HG03575 (cell line): ENCODE results near the gene RAX.
"Not testable (repeated sequence)": the region's sequence is repeated elsewhere in the genome, so short reads cannot be mapped to it uniquely, and the experiment has no call there.

Experiments
- ATAC-seq: cut with Tn5 transposase; IDR thresholded peaks from one replicate; pipeline ENCODE4 v1.9.1; 2021; ENCODE audit not compliant: unreplicated experiment, insufficient number of reproducible peaks, low FRiP score; ENCODE audit errors: extremely low read depth

Gene RAX

DNA sequence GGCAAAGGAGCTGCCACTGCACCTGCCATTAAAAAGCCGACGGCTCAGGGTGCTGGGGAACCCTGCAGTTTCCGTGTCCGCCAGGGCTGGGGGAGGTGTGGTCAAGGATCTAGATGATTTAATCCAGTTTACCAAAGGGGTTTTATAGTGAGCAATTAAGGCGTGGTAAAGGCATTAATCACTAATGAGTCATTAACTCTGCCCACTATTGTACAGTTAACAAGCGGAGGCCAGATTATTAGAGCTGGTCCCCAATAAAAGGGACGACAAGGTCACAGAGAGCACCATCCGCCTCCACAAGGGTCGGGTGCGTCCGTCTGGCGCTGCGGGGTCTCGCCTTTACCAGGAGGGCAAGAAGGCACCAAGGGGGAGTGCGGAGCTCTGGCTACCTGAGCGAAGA, 9.6 kb downstream of the RAX start:
- ATAC-seq, result no peak

DNA sequence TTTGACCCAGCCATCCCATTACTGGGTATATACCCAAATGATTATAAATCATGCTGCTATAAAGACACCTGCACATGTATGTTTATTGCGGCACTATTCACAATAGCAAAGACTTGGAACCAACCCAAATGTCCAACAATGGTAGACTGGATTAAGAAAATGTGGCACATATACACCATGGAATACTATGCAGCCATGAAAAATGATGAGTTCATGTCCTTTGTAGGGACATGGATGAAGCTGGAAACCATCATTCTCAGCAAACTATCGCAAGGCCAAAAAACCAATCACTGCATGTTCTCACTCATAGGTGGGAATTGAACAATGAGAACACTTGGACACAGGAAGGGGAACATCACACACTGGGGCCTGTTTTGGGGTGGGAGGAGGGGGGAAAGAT, 11.0 kb downstream of the RAX start:
- ATAC-seq, result not testable (repeated sequence)

DNA sequence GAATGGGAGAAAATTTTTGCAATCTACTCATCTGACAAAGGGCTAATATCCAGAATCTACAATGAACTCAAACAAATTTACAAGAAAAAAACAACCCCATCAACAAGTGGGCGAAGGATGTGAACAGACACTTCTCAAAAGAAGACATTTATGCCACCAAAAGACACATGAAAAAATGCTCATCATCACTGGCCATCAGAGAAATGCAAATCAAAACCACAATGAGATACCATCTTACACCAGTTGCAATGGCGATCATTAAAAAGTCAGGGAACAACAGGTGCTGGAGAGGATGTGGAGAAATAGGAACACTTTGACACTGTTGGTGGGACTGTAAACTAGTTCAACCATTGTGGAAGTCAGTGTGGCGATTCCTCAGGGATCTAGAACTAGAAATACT, 11.4 kb downstream of the RAX start:
- not testable (repeated sequence) for ATAC-seq

DNA sequence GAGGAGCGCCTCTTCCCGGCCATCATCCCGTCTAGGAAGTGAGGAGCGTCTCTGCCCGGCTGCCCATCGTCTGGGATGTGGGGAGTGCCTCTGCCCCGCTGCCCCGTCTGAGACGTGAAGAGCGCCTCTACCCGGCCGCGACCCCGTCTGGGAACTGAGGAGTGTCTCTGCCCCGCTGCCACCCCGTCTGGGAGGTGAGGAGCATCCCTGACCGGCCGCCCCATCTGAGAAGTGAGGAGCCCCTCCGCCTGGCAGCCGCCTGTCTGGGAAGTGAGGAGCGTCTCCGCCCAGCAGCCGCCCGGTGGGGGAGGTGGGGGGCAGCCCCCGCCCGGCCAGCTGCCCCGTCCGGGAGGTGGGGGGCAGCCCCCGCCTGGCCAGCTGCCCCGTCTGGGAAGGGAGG, 17.8 kb downstream of the RAX start:
- ATAC-seq, result not testable (repeated sequence)

DNA sequence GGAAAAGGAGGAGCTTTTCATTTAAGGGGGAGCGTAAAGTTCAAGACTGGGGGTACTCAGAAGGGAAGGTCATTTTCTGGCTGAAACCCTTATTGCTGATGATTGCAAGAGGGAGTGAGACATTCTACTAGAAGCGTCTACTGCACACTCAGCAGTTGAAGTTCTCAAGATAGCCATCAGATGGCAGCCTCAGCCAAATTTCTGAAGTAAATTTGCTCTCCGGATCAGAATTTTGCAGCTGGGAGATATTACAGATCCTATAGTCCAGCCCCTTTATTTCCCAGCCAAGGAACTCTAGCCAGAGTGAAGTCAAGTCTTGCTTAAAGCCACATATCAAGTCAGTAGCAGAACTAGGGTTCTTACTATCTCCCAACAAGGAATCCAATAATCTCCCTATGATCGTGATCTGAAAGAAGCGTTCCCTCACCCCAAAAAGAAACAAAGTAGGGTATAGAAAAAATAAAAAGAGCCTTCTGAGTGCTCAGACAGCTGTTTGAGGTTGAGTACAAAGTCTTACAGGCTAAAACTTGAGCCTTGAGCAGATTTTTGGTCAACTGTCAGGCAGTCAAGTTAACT, 24.0 kb downstream of the RAX start:
- ATAC-seq, result no peak

DNA sequence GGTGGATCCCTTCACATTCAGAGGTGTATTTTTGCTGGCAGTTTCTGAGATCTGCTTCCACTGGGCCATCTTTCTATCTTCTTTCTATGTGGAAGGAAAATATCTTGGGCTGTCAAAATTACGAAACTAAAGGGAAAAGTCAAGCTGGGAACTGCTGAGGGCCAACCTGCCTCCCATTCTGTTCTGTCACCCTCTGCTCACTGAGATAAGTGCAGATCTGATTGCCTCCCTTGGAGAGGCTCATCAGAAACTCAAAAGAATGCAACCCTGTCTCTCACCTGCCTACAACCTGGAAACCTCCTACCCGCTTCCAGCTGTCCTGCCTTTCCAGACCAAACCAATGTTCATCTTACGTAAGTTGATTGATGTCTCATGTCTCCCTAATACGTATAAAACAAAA, 26.5 kb downstream of the RAX start:
- no peak for ATAC-seq

DNA sequence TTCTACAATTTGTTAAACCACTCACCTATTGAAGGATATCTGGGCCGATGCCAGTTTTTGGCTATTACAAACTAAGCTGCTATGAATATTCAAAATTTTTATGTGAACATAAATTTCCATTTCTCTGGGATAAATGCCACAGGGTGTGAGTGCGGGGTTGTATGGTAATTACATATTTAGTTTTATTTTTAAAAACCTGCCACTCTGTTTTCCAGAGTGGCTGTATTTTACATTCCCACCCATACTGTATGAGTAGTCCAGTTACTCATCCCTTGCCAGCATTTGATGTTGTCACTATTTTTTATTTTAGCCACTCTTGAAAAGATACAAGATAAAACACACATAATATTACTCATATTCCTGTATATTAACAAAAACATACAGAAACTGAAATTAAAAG, 30.3 kb downstream of the RAX start:
- no peak for ATAC-seq

DNA sequence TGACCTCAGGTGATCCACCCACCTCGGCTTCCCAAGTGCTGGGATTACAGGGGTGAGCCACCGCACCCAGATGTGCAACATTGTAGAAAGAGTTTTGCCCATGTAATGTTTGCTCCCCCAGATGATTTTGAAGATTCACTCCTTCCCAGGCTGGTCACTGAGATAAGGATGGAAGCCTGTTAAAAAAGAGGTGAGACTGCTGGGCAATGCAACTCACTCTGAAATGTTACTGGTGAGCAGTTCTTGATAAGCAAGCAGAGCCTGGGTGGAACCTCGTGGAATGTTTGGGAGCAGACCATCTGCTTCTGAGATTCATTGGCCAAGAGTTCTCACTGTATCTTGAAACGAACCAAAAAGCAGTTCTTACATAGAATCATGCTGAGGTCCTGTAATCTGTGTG, 33.6 kb downstream of the RAX start:
- no peak for ATAC-seq

DNA sequence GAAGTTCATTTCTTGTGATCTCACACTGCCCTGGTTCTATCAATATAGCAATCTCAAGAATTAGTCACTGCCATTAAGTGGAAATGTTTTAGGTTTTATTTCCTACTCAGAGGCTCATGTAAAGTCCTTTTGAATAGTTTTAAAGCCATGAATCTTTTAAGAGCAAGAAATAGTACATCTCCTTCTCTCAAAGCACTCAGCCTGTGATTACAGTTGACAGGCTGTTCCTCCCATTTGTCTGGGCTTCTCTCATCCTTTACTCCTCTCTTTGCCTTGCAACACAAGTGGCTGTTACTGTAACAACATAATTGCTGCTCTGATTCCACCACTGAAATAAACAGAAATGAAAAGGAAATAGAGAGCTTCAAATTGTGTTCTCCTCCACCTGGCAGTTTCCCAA, 34.9 kb downstream of the RAX start:
- no peak for ATAC-seq

DNA sequence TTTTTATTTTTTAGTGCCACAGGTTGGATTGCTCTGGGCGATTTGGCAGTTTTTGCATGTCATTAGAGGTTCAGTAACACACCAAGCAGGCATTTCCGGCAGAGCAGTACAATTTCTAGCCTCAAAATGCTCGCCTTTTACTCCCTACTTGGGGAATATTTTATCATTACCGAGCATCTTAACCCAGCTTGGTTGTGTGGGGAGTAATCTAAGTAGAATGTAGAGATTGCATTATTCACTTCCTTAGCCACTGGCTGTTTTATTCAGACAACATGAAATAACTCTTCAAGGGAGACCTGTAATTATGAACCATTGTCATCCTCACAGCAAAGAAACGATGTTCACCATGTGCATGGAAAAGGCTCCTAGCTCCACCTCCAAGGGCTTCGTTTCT, 40.2 kb downstream of the RAX start:
- ATAC-seq, result no peak

DNA sequence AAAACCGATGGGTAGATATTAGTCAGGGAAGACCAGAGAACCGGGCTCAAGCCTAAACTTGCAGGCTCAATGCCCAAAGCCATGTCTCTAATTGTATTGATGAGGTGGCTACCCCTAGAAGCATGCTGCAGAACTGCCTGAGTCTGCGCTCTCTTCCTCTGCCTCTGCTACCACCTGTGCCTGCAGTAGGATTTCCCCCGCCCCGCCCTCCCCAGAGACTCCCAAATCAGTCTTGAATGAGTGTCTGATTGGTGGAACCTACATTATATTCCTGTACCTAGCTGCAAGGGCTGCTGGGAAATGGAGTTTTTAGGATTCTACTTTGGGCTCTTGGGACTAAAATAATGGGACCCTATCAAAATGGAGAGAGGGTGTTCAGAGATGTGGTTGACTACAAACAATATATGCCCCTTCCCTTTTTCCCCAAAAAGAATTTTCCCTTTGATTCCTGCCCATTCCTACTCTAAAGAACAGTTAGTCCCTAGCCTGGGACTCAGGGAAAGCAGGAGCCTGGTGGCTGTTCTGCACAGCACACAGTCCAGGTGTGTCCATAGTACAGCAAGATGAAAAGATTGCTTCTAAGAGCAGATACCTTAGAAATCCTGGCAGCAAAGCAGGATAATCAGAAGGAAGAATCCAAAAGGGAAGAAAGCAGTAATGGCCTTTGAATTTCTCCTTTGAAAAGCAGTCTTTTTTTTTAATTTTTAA, 40.8 kb downstream of the RAX start:
- no peak for ATAC-seq

DNA sequence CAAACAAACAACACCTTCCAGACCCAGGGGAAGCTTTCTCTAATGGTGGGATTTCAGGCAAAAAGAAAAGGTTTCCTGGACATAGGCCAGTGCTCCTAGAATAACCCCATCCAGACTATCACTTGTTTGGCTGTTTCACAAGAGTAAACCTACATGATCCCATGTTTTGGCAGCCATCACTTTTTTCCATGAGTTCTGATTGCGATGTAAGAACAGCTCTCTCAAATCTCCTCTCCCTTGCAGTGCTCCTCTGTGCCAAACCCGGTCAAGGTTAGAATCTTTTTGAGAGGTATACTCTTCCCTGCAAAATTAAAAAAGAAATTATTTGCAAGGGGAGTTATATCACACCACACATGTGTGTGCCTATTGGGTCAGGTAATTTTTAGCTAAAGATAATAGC, 41.4 kb downstream of the RAX start:
- ATAC-seq, result no peak

DNA sequence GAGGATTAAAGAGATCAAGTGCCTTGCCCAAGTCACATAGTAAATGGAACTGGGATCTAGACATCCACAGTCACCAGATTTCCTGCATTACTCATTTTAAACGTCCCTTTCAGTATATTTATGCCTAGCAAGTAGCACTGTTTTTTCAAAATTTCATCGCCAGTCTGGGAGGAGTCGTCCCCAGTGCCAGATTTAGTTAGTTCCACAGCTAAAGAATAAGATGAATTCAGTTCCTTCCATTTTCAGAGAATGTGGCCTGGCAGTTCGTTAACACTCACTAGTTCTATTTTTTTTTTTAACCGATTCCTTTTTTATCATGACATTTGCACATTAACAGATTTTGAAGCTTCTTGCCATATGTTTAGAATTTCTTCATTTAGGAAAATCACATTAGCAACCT, 42.1 kb downstream of the RAX start:
- ATAC-seq, result no peak

DNA sequence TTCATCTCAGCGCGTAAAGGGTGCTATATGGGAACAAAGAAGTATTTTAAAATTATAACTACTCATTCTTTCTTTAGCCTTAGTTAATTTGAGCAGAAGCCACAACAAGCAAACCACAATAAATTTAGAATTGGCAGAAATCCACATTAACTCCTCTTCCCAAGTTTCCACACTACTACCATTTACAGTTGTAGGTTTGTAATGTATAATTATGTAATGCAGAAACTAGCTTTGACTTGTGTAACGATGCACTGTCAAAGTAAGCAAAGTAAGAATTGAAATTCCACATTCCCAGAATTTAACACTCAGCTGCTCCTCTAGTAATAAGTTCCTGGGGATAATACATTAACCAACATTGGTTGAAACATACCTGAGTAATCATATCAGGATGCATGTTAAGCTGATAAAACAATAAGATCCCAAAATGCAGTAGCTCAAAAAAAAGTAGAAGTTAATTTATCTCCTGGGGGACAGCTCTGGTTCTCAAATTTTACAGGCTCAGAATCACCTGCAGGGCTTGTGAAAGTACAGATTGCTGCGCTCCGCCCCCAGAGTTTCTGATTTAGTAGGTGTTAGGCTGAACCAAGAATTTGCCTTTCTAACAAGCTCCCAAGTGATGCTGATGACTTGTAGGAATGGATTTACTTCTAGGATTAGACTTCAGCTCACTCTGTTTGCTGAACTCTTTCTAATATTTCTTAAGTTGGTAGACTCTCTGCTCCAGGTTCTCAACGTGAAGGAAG, 43.4 kb downstream of the RAX start:
- ATAC-seq, result no peak

DNA sequence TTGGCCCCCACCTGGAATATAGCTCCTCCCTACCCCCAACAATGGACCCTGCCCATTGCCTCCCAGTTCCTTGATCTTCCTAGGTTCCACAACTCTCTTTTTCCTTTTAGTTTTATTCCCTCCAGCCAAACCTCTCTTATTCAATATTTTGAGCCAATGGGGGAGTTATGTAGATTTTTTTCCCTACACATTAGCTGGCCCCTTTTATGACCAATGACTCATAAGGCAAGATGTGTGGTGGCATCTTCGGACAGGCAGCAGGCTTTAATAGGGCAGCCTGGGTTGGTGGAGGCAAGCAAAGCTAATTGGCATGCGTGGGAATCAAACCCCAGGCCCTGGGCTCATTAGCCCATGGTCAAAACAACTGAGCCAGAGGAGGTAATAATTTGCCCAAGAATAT, 44.1 kb downstream of the RAX start:
- no peak for ATAC-seq

DNA sequence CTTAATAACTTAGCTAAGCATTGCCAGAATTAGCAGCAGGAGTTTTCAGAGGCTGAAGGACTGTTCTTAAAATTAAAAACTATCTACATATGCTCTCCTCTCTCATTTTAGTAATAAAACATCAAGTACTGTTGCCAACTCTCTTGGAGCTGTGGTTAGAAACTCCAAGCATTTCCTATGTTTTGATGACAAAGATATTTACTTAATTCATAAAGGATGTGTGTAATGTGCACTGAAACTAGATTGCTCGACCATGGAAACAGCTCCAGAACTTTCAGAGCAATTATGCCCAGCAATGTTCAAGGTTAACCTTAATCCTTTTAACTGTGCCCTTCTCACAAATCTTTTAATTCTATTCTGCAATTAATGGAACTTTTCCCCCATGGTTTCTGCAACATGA, 44.9 kb downstream of the RAX start:
- no peak for ATAC-seq

DNA sequence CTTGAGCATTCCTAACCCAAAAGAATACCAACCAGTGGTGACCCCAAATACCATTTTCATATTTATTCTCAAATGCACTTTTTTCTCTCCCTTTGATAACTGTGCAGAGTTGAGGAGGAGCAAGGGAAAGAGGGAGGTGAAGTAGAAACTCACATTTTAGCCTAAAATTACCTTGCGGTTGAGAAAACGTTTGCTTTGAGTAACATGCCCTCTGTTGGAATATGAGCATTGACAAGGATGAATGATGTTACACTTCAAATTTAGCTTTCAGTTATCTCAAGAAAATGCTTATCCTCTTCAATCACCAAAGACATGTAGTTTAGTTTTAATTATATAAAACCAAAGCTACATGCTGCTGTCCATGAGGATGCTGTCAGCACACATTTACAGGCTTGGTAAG, 50.9 kb downstream of the RAX start:
- no peak for ATAC-seq

DNA sequence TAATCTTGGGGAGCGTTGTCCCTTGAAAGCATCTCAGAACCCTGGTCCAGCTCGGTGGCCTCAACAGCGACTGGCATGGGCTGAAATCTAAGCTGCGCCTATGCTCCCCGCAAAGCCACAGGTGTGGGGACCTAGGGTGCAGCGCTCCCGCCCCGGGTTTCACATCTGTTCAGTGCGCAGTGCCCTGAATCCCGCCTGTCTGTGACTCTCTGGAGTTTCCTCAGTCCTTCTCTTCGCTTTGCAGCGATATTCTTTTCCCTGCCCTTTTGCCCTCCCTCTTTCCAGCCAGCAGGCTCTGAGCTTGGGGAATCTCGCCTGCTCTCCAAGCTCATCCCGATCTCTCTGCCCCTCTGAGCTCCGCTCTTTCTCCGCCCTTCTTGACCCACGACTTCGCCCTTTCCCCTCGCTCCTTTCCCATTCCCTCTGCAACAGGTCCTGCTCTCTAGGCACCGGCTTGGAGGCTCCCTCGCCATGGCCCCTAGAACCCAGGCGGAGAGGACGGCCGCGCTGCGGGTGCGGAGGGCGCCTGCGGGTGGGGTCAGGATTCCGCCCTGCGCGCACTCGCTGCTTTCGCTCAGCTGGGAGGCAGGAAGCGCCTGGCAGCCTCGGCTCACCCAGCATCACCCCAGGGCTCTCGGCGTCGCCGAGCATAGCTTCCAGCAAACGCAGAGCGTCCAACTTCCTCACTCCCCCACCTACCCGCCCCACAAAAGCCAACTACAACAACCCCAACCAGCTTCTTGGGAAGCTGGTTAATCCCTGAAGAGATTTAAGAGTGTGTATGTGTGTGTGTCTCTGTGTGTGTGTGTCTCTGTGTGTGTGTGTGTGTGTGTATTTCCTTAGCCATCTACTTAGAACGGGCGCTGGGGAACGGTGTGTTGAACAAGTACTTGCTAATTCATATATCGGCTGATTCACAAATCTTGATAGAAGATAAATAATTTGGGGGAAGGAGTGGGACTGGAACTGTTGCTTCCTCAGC, 52.2 kb downstream of the RAX start:
- ATAC-seq, result no peak

DNA sequence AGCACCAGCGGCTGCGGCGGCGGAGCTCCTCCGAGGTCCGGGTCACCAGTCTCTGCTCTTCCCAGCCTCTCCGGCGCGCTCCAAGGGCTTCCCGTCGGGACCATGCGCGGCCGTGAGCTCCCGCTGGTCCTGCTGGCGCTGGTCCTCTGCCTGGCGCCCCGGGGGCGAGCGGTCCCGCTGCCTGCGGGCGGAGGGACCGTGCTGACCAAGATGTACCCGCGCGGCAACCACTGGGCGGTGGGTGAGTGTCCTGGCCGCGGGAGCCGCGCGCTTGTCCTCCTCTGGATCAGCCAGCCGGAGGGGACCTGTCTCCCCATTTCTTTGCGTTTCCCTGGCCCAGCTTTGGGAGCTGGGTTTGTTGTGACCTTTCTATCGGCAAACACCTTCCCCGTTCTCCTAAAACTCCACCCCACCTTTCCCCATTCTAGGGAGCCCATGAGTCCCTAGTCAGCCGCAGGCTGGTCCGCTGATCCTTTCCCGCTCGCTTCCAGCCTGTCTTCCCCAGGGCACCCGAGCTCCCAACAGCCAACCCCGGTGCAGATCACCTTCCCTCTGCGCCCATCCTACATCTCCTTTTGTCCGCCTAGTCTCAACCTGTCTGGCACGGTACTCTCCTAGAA, 53.0 kb downstream of the RAX start:
- ATAC-seq, result no peak
